PFSK-1 (cell line): ENCODE data around the gene MSGN1.

ENCODE experiments used
- POLR2AphosphoS5 ChIP-seq: IDR thresholded peaks from 2 replicates; pipeline ENCODE4 v1.6.1; 2012; ENCODE audit warnings: low read depth, mild to moderate bottlenecking, control low read depth, low read length, moderate library complexity
- TAF1 ChIP-seq: IDR thresholded peaks from 2 replicates; pipeline ENCODE4 v1.6.1; 2012; ENCODE audit warnings: low read length, control low read depth, borderline replicate concordance; ENCODE audit not compliant: insufficient read depth

- TF ChIP-seq POLR2AphosphoS5 (no peak), TAF1 (no peak)
These were observed 41.8 kb downstream of the MSGN1 start for GRCh38 chr2:17858064-17858463.
